ENCODE data around the gene ZNF335. TPM values are rescaled to one million over a fixed set of nuclear protein-coding genes. Genes with fewer than 3 reads are reported as not detected.
A peak's percentile ranks its signal among the peaks of the same experiment; 100 is the strongest.

The ZNF335 gene
- total and polyA plus RNA-seq, 2 of the 13 experiments (the other 11 are each of a cell fraction or from before 2014, with no cell fraction given): 9.7 to 13.7 TPM

- TF ChIP-seq HOXA9 (CRISPR knock-in tag; IDR thresholded peaks at IDR 0.05; ENCODE audit: borderline replicate concordance): 0 out of 2 replicates have a peak, but pooled peaks have one; percentile 24
- peak; percentile 56 for TF ChIP-seq ATF7 (IDR thresholded peaks at IDR 0.05)
- TF ChIP-seq ATF7 (CRISPR knock-in tag; IDR thresholded peaks at IDR 0.05): no peak
- peak; percentile 66; the same call in 1 of the 2 replicates for TF ChIP-seq MTA1 (CRISPR knock-in tag; IDR thresholded peaks at IDR 0.05; ENCODE audit: borderline replicate concordance)
- TF ChIP-seq MAFG (CRISPR knock-in tag; IDR thresholded peaks at IDR 0.05): 0 out of 2 replicates have a peak, but pooled peaks have one; percentile 35
- TF ChIP-seq ZNF570 (CRISPR knock-in tag; IDR thresholded peaks at IDR 0.05; ENCODE audit: borderline replicate concordance): no peak
- 0 out of 2 replicates have a peak, but pooled peaks have one; percentile 11 for TF ChIP-seq ZNF687 (CRISPR knock-in tag; IDR thresholded peaks at IDR 0.05)
- no peak for TF ChIP-seq AFF4 (CRISPR knock-in tag; IDR thresholded peaks at IDR 0.05)
- peak; percentile 32; the same call in 1 of the 2 replicates for TF ChIP-seq ZNF768 (CRISPR knock-in tag; IDR thresholded peaks at IDR 0.05)
- Histone ChIP-seq H3K79me2 (ENCODE audit: insufficient read depth, low read length) (peaks cover 6% of the 10 kb centered on the region), H3K4me2 (ENCODE audit: low read depth, low read length) (no peak overlapping the region), H3K27me3 (ENCODE audit: control insufficient read depth in 1 of 2, insufficient read depth in 2 of 2, low read length in 2 of 2) (no peaks in the 10 kb centered on the region; a peak in 1 of 5 replicates), H3K9me3 (ENCODE audit: low read length) (no peaks in the 10 kb centered on the region), H3K36me3 (replicated peaks in 1 of 2; ENCODE audit: control insufficient read depth in 1 of 2, insufficient read depth in 2 of 2, low read length in 2 of 2) (peaks cover 25 to 50% of the 10 kb centered on the region in 2 experiments), H3K4me1 (ENCODE audit: insufficient read depth, low read length) (peaks cover 20% of the 10 kb centered on the region), H4K20me1 (ENCODE audit: insufficient read depth, low read length) (0 out of 2 replicates have a peak, but pooled peaks cover 2% of the 10 kb centered on the region), H3K27ac (ENCODE audit: extremely low read length, insufficient read depth, low read length) (no peak overlapping the region), H2AFZ (ENCODE audit: low read length) (no peak overlapping the region), H3K9ac (ENCODE audit: insufficient read depth, low read depth, low read length) (no peak overlapping the region), H3K4me3 (replicated peaks in 1 of 3; ENCODE audit: insufficient read depth in 1 of 3, low read depth in 2 of 3, low read length in 3 of 3) (no peak overlapping the region)
- ATAC-seq (no peak), FAIRE-seq (no peak), DNase-seq (ENCODE audit: low spot score) (no peak)
- ChIA-PET POLR2A (no interaction called here), CTCF (ENCODE audit: low intra/inter-chr PET ratio, low total read pairs) (no interaction called here)
- in situ Hi-C loops (cut with HindIII; ENCODE audit: extremely low pct_ligation_motif_present, low pct_unique_long_range_greater_than_20kb) (no loop called here), intact Hi-C loops (cut with micrococcal nuclease; ENCODE audit: unreplicated experiment) (no loop called here)
- BruUV-seq (replicated peaks): no TSS peak
- 98% methylated on average over 13 of the region's 13 CpGs for WGBS (ENCODE audit: low lambda C conversion rate)
Measured at GRCh38 chr20:45967551-45968080, 4.4 kb downstream of the ZNF335 start.

All from HepG2 (cell line).